Right lobe of liver (tissue), 4 donors: ENCODE data around the gene FHL3.

ENCODE experiments used
- CTCF ChIP-seq, 4 donors: fragments of 200-600 bp in 3 of 4; fragments of 450-650 bp in 1 of 4; IDR thresholded peaks; one replicate each; pipeline versions ENCODE4 v1.5.1 to v1.8.0; 2016 to 2022; ENCODE audit warnings: antibody characterized with exemption in 4 of 4, mild to moderate bottlenecking in 2 of 4
- POLR2A ChIP-seq: fragments of 450-650 bp; IDR thresholded peaks from one replicate; pipeline ENCODE4 v1.6.1; 2017; ENCODE audit warnings: antibody characterized with exemption, mild to moderate bottlenecking
- donor health status: DM: no; HTN: no; CAD: no.
- donor health status: DM: no; HTN: no; CAD: no.
- donor health status: DM: no; HTN: yes; CAD: no.

GRCh38 chr1:38014724-38015424 lies 9.6 kb upstream of the FHL3 start:
- TF ChIP-seq POLR2A (no peak), CTCF (IDR thresholded peaks at IDR 0.05) (no peak)
